Neural progenitor cell (in vitro differentiated cells): ENCODE results near the gene RPS6KA2. TPM values are rescaled to one million over a fixed set of nuclear protein-coding genes. Genes with fewer than 3 reads are reported as not detected.

Source experiments
- DNase-seq: peaks from one replicate; pipeline ENCODE4 v3.0.0-alpha.2; 2016; ENCODE audit warnings: low spot score
- H2AFZ ChIP-seq: fragments of 200-600 bp; sonication (generic); replicated peaks from 2 replicates; pipeline ENCODE4 v1.6.1; 2016; ENCODE audit warnings: antibody characterized with exemption
- H3F3A ChIP-seq: fragments of 200-600 bp; sonication (generic); 2 replicates; pipeline ENCODE4 v1.6.1; 2016; ENCODE audit warnings: antibody characterized with exemption, low read depth
- H3K27ac ChIP-seq: fragments of 200-600 bp; sonication (generic); 2 replicates; pipeline ENCODE4 v1.5.1; 2016; ENCODE audit warnings: mild to moderate bottlenecking
- H3K27me3 ChIP-seq: fragments of 200-600 bp; sonication (generic); 2 replicates; pipeline ENCODE4 v1.6.1; 2016; ENCODE audit warnings: mild to moderate bottlenecking, moderate library complexity
- H3K36me3 ChIP-seq: fragments of 200-600 bp; sonication (generic); 2 replicates; pipeline ENCODE4 v1.5.1; 2016
- H3K4me1 ChIP-seq: fragments of 200-600 bp; sonication (generic); 2 replicates; pipeline ENCODE4 v1.6.1; 2016; ENCODE audit warnings: mixed run types
- H3K4me2 ChIP-seq: fragments of 200-600 bp; sonication (generic); 2 replicates; pipeline ENCODE4 v1.6.1; 2016
- H3K4me3 ChIP-seq: fragments of 200-600 bp; sonication (generic); 2 replicates; pipeline ENCODE4 v1.5.1; 2016
- H3K79me2 ChIP-seq: fragments of 200-600 bp; sonication (generic); 2 replicates; pipeline ENCODE4 v1.6.1; 2016; ENCODE audit warnings: low read depth
- H3K9ac ChIP-seq: fragments of 200-600 bp; sonication (generic); 2 replicates; pipeline ENCODE4 v1.6.1; 2016
- H3K9me3 ChIP-seq: fragments of 200-600 bp; sonication (generic); 2 replicates; pipeline ENCODE4 v1.5.1; 2016; ENCODE audit warnings: low read depth
- H4K20me1 ChIP-seq: fragments of 200-600 bp; sonication (generic); 2 replicates; pipeline ENCODE4 v1.6.1; 2016; ENCODE audit warnings: low read depth
- H3K27ac Mint-ChIP-seq: 3 replicates; pipeline ENCODE4 v1.8.0; 2021; ENCODE audit warnings: mixed read lengths
- H3K27me3 Mint-ChIP-seq: 2 replicates; pipeline ENCODE4 v1.8.0; 2022; ENCODE audit warnings: low read depth, mild to moderate bottlenecking, inconsistent platforms, moderate library complexity, mixed read lengths; ENCODE audit not compliant: insufficient read depth
- H3K36me3 Mint-ChIP-seq: 3 replicates; pipeline ENCODE4 v1.8.0; 2021; ENCODE audit warnings: mixed read lengths
- H3K4me1 Mint-ChIP-seq: 3 replicates; pipeline ENCODE4 v1.8.0; 2021; ENCODE audit warnings: mixed read lengths
- H3K4me3 Mint-ChIP-seq: 3 replicates; pipeline ENCODE4 v1.8.0; 2021; ENCODE audit warnings: mild to moderate bottlenecking, moderate library complexity, mixed read lengths
- H3K9me3 Mint-ChIP-seq: 3 replicates; pipeline ENCODE4 v1.8.0; 2020; ENCODE audit warnings: mixed read lengths
- EZH2 ChIP-seq: fragments of 200-600 bp; sonication (generic); IDR thresholded peaks from 2 replicates; pipeline ENCODE4 v1.6.1; 2017; ENCODE audit warnings: antibody characterized with exemption, mild to moderate bottlenecking, moderate library complexity
- EZH2phosphoT487 ChIP-seq: fragments of 200-600 bp; sonication (generic); IDR thresholded peaks from 2 replicates; pipeline ENCODE4 v1.6.1; 2017; ENCODE audit warnings: antibody characterized with exemption
- total RNA-seq: library from RNA; depleted of rRNA; stranded (reverse); fragments of >200 nt; gene quantifications from 2 replicates; pipeline ENCODE4 v1.2.3, GENCODE V29; 2015; ENCODE audit warnings: low replicate concordance
- TF ChIP-seq, protein P1 (sequence below): fragments of 200-600 bp; sonication (generic); IDR thresholded peaks from 2 replicates; pipeline ENCODE4 v1.5.1; 2017; ENCODE audit warnings: antibody characterized with exemption, mild to moderate bottlenecking

RPS6KA2 gene
- total RNA-seq, 1 donor from 2014 or later: 8.2 TPM

DNA sequence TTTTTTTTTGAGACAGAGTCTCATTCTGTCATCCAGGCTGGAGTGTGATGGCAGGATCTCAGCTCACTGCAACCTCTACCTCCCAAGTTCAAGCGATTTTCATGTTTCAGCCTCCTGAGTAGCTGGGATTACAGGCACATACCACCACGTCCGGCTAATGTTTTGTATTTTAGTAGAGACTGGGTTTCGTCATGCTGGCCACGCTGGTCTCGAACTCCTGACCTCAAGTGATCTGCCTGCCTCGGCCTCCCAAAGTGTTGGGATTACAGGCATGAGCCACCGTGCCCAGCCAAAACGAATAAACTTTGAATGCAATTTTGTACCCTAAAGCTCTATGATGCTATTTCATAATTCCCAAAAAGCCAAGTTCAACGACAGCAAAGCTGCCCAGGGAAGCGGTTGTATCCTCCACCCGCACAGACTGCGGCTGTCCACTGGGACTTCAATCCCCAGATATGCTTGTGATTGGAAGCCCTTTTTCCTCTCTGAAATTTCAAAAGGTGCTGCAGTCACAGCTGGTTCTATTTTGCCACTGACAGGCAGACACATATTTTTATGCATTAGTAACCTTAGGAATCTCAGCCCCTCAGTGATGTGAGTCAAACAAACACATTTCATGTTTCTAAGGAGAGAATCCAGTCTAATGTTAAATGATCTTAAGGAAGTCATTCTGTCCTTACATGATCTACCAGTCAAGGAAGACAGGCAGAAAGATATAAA lies 31.8 kb downstream of the RPS6KA2 start:
- no peak for TF ChIP-seq EZH2phosphoT487
- TF ChIP-seq EZH2: no peak
- TF ChIP-seq, protein P1, sequence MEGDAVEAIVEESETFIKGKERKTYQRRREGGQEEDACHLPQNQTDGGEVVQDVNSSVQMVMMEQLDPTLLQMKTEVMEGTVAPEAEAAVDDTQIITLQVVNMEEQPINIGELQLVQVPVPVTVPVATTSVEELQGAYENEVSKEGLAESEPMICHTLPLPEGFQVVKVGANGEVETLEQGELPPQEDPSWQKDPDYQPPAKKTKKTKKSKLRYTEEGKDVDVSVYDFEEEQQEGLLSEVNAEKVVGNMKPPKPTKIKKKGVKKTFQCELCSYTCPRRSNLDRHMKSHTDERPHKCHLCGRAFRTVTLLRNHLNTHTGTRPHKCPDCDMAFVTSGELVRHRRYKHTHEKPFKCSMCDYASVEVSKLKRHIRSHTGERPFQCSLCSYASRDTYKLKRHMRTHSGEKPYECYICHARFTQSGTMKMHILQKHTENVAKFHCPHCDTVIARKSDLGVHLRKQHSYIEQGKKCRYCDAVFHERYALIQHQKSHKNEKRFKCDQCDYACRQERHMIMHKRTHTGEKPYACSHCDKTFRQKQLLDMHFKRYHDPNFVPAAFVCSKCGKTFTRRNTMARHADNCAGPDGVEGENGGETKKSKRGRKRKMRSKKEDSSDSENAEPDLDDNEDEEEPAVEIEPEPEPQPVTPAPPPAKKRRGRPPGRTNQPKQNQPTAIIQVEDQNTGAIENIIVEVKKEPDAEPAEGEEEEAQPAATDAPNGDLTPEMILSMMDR: no peak
- H3K4me3 Mint-ChIP-seq: no peak overlapping the region
- Histone ChIP-seq H3K4me2 (no peak overlapping the region), H3K27me3 (no peaks in the 10 kb centered on the region), H3K4me3 (no peak overlapping the region), H3K9ac (no peak overlapping the region), H4K20me1 (no peaks in the 10 kb centered on the region), H3F3A (peaks cover 11% of the 10 kb centered on the region), H3K4me1 (peaks cover 17% of the 10 kb centered on the region), H2AFZ (no peak overlapping the region), H3K36me3 (no peaks in the 10 kb centered on the region), H3K9me3 (no peaks in the 10 kb centered on the region), H3K79me2 (peaks cover 5% of the 10 kb centered on the region), H3K27ac (no peak overlapping the region)
- DNase-seq: no peak
- peaks cover 2% of the 10 kb centered on the region for H3K9me3 Mint-ChIP-seq
- peaks cover 40% of the 10 kb centered on the region for H3K4me1 Mint-ChIP-seq
- H3K27me3 Mint-ChIP-seq: no peaks in the 10 kb centered on the region
- H3K27ac Mint-ChIP-seq: no peak overlapping the region
- peaks cover 2% of the 10 kb centered on the region for H3K36me3 Mint-ChIP-seq

GRCh38 chr6:166592821-166593220 lies 34.2 kb downstream of the RPS6KA2 start:
- no peak for DNase-seq
- Histone ChIP-seq H4K20me1 (peaks cover 8% of the 10 kb centered on the region), H3K36me3 (no peaks in the 10 kb centered on the region), H3K4me2 (no peak overlapping the region), H3K9me3 (no peaks in the 10 kb centered on the region), H3K4me1 (peaks cover 20% of the 10 kb centered on the region), H3K4me3 (no peak overlapping the region), H3K79me2 (peaks cover 5% of the 10 kb centered on the region), H3K9ac (no peak overlapping the region), H3K27ac (no peak overlapping the region), H3K27me3 (no peaks in the 10 kb centered on the region), H3F3A (peaks cover 3% of the 10 kb centered on the region), H2AFZ (no peak overlapping the region)
- Mint-ChIP-seq H3K4me3 (no peak overlapping the region), H3K36me3 (peaks cover 2% of the 10 kb centered on the region), H3K4me1 (peaks cover 41% of the 10 kb centered on the region), H3K27me3 (peaks cover 2% of the 10 kb centered on the region), H3K9me3 (no peaks in the 10 kb centered on the region), H3K27ac (no peak overlapping the region)
- TF ChIP-seq EZH2 (no peak), EZH2phosphoT487 (no peak)
- TF ChIP-seq, protein P1: no peak

DNA sequence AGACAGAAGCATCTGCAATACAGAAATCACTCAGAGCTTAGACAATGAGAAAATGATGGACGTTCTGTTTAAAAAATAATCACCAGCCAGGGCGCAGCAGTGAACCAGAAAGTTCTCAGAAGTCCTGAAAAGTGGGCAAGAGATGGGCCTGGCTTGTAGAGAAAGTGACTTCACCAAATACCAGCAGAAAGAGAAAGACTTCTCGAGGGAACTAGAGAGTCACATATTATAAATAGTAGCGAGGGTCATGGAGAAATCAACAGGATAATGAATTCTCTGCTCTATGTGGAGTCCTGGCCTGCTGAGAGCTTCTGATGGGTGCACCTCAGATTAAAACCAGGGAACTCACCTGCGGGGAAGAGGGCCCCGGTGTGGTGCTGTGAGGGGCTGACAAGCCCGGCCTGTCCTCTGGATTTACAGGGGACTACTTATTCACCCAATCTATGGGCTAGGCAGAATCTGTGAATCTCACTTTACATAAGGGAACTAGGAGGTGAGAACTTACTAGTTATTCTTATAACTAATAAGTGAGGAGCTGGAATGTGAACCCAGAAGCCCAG lies 35.0 kb downstream of the RPS6KA2 start:
- H3K4me1 ChIP-seq: peaks cover 14% of the 10 kb centered on the region
- H3K4me2 ChIP-seq: no peak overlapping the region
- no peak overlapping the region for H3K4me3 ChIP-seq
- no peak overlapping the region for H3K27ac ChIP-seq
- H3K9me3 ChIP-seq: no peaks in the 10 kb centered on the region
- peaks cover 2% of the 10 kb centered on the region for H3K36me3 Mint-ChIP-seq
- no peak for DNase-seq
- H3K27me3 Mint-ChIP-seq: peaks cover 2% of the 10 kb centered on the region
- H3K4me1 Mint-ChIP-seq: peaks cover 41% of the 10 kb centered on the region
- H3K9me3 Mint-ChIP-seq: no peaks in the 10 kb centered on the region
- no peak overlapping the region for H2AFZ ChIP-seq
- H3K4me3 Mint-ChIP-seq: no peak overlapping the region
- no peaks in the 10 kb centered on the region for H3F3A ChIP-seq
- no peak overlapping the region for H3K9ac ChIP-seq
- TF ChIP-seq, protein P1: no peak
- TF ChIP-seq EZH2 (no peak), EZH2phosphoT487 (no peak)
- no peak overlapping the region for H3K27ac Mint-ChIP-seq
- H3K27me3 ChIP-seq: no peaks in the 10 kb centered on the region
- H3K79me2 ChIP-seq: peaks cover 8% of the 10 kb centered on the region
- peaks cover 11% of the 10 kb centered on the region for H4K20me1 ChIP-seq
- H3K36me3 ChIP-seq: no peaks in the 10 kb centered on the region
